K562 (cell line): ENCODE data around the gene UNKL. TPM values are rescaled to one million over a fixed set of nuclear protein-coding genes. Genes with fewer than 3 reads are reported as not detected.

Source experiments
- CBX2 ChIP-seq: fragments of 200-600 bp; sonication (generic); IDR thresholded peaks from one replicate; pipeline ENCODE4 v1.6.1; 2012; ENCODE audit warnings: mild to moderate bottlenecking, low read length, inconsistent platforms; ENCODE audit not compliant: insufficient read depth, poor library complexity, severe bottlenecking
- CREB1 ChIP-seq, 2 experiments: sonication (generic) in 1 of 2; formaldehyde crosslinking in 1 of 2; IDR thresholded peaks; 2 replicates each; pipeline versions ENCODE4 v1.6.1 to v1.8.0; 2012 to 2022; ENCODE audit warnings: inconsistent platforms in 1 of 2, mild to moderate bottlenecking in 1 of 2, missing genetic modification reagents in 1 of 2, moderate library complexity in 1 of 2
- FOXJ2 ChIP-seq: fragments of 200-800 bp; sonication (Bioruptor generic); IDR thresholded peaks from 2 replicates; pipeline ENCODE4 v1.6.1; 2016; ENCODE audit warnings: missing genetic modification characterization, missing compliant biosample characterization
- FOXK1 ChIP-seq: sonication (generic); formaldehyde crosslinking; IDR thresholded peaks from 2 replicates; pipeline ENCODE4 v1.8.0; 2022; ENCODE audit warnings: missing genetic modification reagents, mild to moderate bottlenecking, borderline replicate concordance
- FOXO4 ChIP-seq: fragments of 450-650 bp; formaldehyde crosslinking; IDR thresholded peaks from 2 replicates; pipeline ENCODE4 v1.4.0; 2020; ENCODE audit warnings: mild to moderate bottlenecking, moderate library complexity
- FUS ChIP-seq: fragments of 200-400 bp; formaldehyde crosslinking; optimal IDR thresholded peaks from 2 replicates; pipeline ENCODE3; 2017; ENCODE audit warnings: low read depth, low read length
- HNRNPK ChIP-seq: fragments of 200-400 bp; formaldehyde crosslinking; IDR thresholded peaks from one replicate; pipeline ENCODE4 v1.6.1; 2018; ENCODE audit warnings: mild to moderate bottlenecking, low read depth, low read length; ENCODE audit not compliant: poor library complexity, severe bottlenecking
- HOXB6 ChIP-seq: fragments of 250-450 bp; sonication (Bioruptor Pico); IDR thresholded peaks from 2 replicates; pipeline ENCODE4 v1.5.1; 2022; ENCODE audit warnings: mild to moderate bottlenecking, borderline replicate concordance
- KDM2B ChIP-seq: fragments of 250-450 bp; sonication (Bioruptor Pico); IDR thresholded peaks from 2 replicates; pipeline ENCODE4 v1.8.0; 2021; ENCODE audit warnings: mild to moderate bottlenecking, moderate library complexity
- NFIX ChIP-seq: fragments of 250-450 bp; sonication (Bioruptor Pico); IDR thresholded peaks from 2 replicates; pipeline ENCODE4 v1.4.0; 2020; ENCODE audit warnings: low read depth, mild to moderate bottlenecking, moderate library complexity
- XRCC5 ChIP-seq: fragments of 200-400 bp; formaldehyde crosslinking; IDR thresholded peaks from 2 replicates; pipeline ENCODE4 v1.6.1; 2017; ENCODE audit warnings: low read depth, mild to moderate bottlenecking, low read length
- ZBTB17 ChIP-seq: fragments of 450-650 bp; formaldehyde crosslinking; IDR thresholded peaks from 2 replicates; pipeline ENCODE4 v1.4.0; 2020; ENCODE audit warnings: mild to moderate bottlenecking
- ZBTB7A ChIP-seq: IDR thresholded peaks from 2 replicates; pipeline ENCODE4 v1.6.1; 2011; ENCODE audit warnings: low read depth, mild to moderate bottlenecking, low read length, moderate library complexity, borderline replicate concordance; ENCODE audit not compliant: control insufficient read depth
- ZNF561 ChIP-seq: fragments of 450-650 bp; formaldehyde crosslinking; conservative IDR thresholded peaks from 2 replicates; pipeline ENCODE4 v1.4.0; 2020; ENCODE audit warnings: mild to moderate bottlenecking, moderate library complexity
- ZNF696 ChIP-seq: fragments of 250-450 bp; sonication (Bioruptor Pico); conservative IDR thresholded peaks from 2 replicates; pipeline ENCODE4 v1.4.0; 2020; ENCODE audit warnings: mild to moderate bottlenecking, moderate library complexity
- polyA plus RNA-seq, 8 experiments: library from polyadenylated mRNA; depleted of rRNA in 4 of 8; stranded (reverse) in 5 of 8; unstranded in 3 of 8; fragments of >200 nt; fragmentation: Nextera tagmentation in 2 of 8; fragmentation: Illumina TruSeq in 1 of 8; extraction: Ambion mirVana in 2 of 8; extraction: Trizol in 1 of 8; gene quantifications; 2 replicates each; pipeline versions ENCODE4 v1.2.1 to v1.2.3, GENCODE V29; 2011 to 2014; ENCODE audit warnings: inconsistent platforms in 1 of 8, missing spikeins in 1 of 8
- total RNA-seq, 7 experiments: library from RNA; depleted of rRNA in 6 of 7; stranded (reverse); fragments of >200 nt in 6 of 7; fragmentation: Illumina TruSeq in 2 of 7; extraction: Trizol in 2 of 7; gene quantifications; 2 replicates each; pipeline versions ENCODE4 v1.2.1 to v1.2.3, GENCODE V29; 2011 to 2021; ENCODE audit warnings: low replicate concordance in 1 of 7
- TF ChIP-seq, protein P1 (sequence below): sonication (generic); formaldehyde crosslinking; IDR thresholded peaks from 2 replicates; pipeline ENCODE4 v1.8.1; 2023; ENCODE audit warnings: mild to moderate bottlenecking, missing genetic modification reagents
- TF ChIP-seq, protein P2 (sequence below): fragments of 450-650 bp; IDR thresholded peaks from 2 replicates; pipeline ENCODE4 v1.6.1; 2018; ENCODE audit warnings: mild to moderate bottlenecking, low read depth; ENCODE audit not compliant: partially characterized antibody
- TF ChIP-seq, protein P3 (sequence below): fragments of 250-450 bp; sonication (Bioruptor Pico); IDR thresholded peaks from 2 replicates; pipeline ENCODE4 v1.4.0; 2020; ENCODE audit warnings: mild to moderate bottlenecking, moderate library complexity

The UNKL gene
- total and polyA plus RNA-seq, 9 of the 15 experiments (the other 6 are each of a cell fraction or from before 2014, with no cell fraction given) = 0.37 to 30.2 (median 5.1) TPM

DNA sequence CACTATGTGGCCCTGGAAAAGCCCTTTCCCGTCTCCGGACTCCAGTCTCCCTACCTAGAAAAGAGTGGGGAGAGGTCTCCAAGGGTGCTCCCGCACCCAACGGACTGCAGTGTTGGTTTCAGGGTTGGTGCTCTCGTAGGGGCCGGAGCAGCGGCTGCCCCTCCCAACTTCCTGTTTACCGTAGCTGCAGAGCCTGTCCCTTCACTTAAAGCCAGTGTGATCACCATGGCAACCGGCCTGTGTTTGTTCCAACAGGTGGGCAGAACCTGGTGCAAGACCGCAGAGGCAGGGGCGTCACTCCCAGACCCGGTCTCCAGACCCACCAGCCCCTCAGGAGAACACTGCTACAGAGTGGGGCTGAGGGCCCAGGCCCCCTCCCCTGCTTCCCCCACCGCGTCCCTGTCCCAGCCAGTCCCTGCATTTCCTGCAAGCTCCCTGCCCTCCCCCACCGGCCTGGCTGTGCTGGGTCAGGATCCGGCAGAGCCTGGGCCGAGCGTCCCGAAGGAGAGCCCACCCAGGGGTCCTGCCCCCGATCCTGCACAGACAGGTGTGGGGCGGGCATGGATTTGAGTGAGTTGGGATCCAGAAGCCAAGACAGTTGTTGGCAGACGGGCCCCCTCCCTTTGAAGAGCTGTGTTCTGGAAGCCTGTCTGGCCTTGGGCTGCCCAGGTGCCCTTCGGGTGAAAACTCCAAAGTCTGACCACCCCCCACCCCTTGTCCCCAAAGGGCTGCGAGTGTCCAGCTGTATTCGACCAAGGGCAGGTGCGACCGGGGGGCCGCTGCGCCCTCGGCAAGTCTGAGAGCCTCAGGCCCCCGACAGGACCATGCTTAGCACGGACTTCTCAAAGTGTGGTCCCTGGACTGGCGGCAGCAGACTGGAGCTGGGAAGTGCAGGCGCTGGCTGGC, 82.5 kb downstream of the UNKL start (continued):
- no peak for TF ChIP-seq FOXO4 (CRISPR knock-in tag)
- no peak for TF ChIP-seq HOXB6
- TF ChIP-seq, protein P1, sequence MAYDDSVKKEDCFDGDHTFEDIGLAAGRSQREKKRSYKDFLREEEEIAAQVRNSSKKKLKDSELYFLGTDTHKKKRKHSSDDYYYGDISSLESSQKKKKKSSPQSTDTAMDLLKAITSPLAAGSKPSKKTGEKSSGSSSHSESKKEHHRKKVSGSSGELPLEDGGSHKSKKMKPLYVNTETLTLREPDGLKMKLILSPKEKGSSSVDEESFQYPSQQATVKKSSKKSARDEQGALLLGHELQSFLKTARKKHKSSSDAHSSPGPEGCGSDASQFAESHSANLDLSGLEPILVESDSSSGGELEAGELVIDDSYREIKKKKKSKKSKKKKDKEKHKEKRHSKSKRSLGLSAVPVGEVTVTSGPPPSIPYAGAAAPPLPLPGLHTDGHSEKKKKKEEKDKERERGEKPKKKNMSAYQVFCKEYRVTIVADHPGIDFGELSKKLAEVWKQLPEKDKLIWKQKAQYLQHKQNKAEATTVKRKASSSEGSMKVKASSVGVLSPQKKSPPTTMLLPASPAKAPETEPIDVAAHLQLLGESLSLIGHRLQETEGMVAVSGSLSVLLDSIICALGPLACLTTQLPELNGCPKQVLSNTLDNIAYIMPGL (CRISPR knock-in tag) = no peak
- no peak for TF ChIP-seq ZBTB17 (CRISPR knock-in tag)
- TF ChIP-seq NFIX (CRISPR knock-in tag) = no peak
- TF ChIP-seq CREB1 (IDR thresholded peaks at IDR 0.05) = no peak
- 0 out of 2 replicates have a peak, but pooled peaks have one; percentile 18 for TF ChIP-seq CREB1 (CRISPR knock-in tag; IDR thresholded peaks at IDR 0.05)
- TF ChIP-seq FUS = no peak
- TF ChIP-seq CBX2 = no peak
- TF ChIP-seq KDM2B (CRISPR knock-in tag) = no peak
- TF ChIP-seq, protein P2, sequence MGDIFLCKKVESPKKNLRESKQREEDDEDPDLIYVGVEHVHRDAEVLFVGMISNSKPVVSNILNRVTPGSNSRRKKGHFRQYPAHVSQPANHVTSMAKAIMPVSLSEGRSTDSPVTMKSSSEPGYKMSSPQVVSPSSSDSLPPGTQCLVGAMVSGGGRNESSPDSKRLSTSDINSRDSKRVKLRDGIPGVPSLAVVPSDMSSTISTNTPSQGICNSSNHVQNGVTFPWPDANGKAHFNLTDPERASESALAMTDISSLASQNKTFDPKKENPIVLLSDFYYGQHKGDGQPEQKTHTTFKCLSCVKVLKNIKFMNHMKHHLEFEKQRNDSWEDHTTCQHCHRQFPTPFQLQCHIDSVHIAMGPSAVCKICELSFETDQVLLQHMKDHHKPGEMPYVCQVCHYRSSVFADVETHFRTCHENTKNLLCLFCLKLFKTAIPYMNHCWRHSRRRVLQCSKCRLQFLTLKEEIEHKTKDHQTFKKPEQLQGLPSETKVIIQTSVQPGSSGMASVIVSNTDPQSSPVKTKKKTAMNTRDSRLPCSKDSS = no peak
- TF ChIP-seq ZBTB7A = peak; percentile 94
- TF ChIP-seq ZNF696 (CRISPR knock-in tag) = no peak
- TF ChIP-seq ZNF561 (CRISPR knock-in tag) = no peak
- no peak for TF ChIP-seq HNRNPK
- TF ChIP-seq FOXK1 (CRISPR knock-in tag) = 0 out of 2 replicates have a peak, but pooled peaks have one; percentile 30
- TF ChIP-seq, protein P3, sequence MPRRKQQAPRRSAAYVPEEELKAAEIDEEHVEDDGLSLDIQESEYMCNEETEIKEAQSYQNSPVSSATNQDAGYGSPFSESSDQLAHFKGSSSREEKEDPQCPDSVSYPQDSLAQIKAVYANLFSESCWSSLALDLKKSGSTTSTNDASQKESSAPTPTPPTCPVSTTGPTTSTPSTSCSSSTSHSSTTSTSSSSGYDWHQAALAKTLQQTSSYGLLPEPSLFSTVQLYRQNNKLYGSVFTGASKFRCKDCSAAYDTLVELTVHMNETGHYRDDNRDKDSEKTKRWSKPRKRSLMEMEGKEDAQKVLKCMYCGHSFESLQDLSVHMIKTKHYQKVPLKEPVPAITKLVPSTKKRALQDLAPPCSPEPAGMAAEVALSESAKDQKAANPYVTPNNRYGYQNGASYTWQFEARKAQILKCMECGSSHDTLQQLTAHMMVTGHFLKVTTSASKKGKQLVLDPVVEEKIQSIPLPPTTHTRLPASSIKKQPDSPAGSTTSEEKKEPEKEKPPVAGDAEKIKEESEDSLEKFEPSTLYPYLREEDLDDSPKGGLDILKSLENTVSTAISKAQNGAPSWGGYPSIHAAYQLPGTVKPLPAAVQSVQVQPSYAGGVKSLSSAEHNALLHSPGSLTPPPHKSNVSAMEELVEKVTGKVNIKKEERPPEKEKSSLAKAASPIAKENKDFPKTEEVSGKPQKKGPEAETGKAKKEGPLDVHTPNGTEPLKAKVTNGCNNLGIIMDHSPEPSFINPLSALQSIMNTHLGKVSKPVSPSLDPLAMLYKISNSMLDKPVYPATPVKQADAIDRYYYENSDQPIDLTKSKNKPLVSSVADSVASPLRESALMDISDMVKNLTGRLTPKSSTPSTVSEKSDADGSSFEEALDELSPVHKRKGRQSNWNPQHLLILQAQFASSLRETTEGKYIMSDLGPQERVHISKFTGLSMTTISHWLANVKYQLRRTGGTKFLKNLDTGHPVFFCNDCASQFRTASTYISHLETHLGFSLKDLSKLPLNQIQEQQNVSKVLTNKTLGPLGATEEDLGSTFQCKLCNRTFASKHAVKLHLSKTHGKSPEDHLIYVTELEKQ (CRISPR knock-in tag) = no peak
- peak; percentile 96 for TF ChIP-seq FOXJ2
- no peak for TF ChIP-seq XRCC5
